ENCODE data around the gene ZBTB22. TPM values are rescaled to one million over a fixed set of nuclear protein-coding genes. Genes with fewer than 3 reads are reported as not detected.
"Not testable (repeated sequence)": the region's sequence is repeated elsewhere in the genome, so short reads cannot be mapped to it uniquely, and the experiment has no call there.

Gene ZBTB22, protein sequence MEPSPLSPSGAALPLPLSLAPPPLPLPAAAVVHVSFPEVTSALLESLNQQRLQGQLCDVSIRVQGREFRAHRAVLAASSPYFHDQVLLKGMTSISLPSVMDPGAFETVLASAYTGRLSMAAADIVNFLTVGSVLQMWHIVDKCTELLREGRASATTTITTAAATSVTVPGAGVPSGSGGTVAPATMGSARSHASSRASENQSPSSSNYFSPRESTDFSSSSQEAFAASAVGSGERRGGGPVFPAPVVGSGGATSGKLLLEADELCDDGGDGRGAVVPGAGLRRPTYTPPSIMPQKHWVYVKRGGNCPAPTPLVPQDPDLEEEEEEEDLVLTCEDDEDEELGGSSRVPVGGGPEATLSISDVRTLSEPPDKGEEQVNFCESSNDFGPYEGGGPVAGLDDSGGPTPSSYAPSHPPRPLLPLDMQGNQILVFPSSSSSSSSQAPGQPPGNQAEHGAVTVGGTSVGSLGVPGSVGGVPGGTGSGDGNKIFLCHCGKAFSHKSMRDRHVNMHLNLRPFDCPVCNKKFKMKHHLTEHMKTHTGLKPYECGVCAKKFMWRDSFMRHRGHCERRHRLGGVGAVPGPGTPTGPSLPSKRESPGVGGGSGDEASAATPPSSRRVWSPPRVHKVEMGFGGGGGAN
- 10 to 100 TPM; 21.5 to 30.4 (median 27.2) TPM for polyA plus RNA-seq (ENCODE audit: insufficient read length in 4 of 4)

DNA sequence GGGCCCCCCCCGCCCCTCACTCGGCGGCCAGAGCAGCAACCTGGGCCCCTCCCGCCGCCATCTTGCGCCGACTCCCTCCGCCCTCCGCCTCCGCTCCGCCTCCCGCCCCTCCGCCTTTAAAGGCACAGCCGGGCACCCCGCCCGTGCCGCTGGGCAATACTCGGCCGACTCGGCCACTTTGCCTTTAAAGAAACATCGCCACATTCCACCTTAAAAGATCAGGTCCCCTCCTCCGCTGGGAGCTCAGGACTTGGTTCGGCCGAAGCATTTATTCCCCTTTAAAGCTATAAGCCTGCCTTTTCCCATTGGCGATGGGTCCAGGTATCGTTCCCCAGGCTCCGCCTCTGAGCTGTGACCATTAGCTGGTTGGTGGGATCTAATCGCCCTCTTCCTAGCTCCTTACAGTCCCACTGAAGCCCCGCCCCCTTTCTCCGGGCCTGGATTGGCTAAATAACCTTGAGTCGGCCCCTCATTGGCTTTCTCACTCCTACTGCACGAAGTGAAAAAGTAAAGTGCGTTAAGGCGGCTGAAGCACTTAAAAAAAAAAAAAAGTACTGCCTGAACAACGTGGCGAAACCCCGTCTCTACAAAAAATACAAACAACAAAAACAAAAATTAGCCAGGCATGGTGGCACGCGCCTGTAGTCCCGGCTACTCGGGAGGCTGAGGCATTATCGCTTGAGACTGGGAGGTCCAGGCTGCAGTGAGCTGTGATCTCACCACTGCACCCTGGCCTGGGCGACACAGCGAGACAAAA is at the start of gene ZBTB22:
ZBTB22 (minus strand) TSS at position 76 of the 757 bp plus-strand sequence. CDS start 828 bp downstream, outside the sequence.
- DNase-seq (ENCODE audit: low read depth in 4 of 4, low spot score in 2 of 4): peak; percentile 98 to 100 (median 98)

DNA sequence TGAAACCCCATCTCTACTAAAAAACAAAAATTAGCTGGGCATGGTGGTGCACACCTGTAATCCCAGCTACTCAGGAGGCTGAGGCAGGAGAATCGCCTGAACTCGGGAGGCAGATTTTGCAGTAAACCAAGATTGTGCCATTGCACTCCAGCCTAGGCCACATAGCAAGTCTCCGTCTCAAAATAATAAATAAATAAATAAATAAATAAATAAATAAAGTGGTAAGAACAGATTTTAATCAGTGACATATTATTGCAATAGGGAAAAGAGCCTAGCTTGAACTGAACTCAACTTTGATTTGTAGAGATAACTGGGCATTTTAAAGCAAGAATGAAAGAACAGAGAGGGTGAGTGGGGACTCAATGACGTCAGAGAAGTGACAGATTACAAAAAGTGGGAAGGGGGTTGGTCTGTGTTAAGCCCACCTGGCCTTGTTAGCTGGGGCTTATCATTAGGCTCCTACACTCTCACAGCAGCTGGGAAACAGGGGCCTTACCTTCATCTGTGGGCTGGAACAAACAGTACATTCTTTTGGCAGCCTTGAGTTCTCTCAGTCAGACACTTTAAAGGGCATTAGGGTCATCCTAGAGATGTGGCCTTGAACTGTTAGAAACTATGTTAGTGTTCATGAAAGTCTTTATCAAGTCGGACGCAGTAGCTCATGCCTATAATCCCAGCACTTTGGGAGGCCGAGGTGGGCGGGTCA is 49.6 kb upstream of the ZBTB22 start:
- no peak for DNase-seq (ENCODE audit: low read depth in 4 of 4, low spot score in 2 of 4)

DNA sequence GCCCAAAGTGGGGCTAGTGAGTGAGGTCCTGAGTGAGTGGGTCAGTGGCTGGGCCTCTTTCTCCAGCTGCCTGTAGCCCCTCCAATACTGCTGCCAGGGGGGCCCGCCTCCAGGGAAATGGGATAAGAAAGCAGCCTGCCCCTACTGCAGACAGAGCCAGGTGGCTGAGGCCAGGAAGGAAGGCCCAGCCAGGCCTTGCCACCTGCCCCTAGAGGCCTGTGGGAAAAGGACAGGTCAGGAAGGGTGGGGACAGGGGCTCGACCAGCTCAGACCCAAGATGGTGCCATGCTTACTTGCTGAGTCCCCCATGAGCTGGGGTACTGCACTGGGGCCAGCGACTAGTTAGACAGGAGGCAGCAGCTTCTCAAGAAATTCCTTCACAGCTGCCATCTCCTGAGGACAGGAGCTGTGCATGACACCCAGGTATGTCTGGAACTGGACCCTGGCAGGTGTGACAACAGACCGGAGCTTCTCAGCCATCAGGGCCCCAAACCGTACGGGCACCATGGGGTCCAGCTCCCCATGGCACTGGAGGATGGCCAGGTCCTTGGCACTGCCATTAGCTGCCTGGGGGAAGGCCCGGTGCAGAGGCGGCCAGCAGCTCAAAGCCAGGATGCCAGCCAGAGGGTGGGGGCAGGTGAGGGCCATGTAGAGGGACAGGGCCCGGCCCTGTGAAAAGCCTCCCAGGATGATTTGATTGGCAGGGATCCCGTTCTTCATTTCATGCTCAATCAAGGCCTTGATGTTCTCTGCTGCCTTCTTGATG is 47.8 kb upstream of the ZBTB22 start:
- DNase-seq (ENCODE audit: low read depth in 4 of 4, low spot score in 2 of 4): not testable (repeated sequence)

DNA sequence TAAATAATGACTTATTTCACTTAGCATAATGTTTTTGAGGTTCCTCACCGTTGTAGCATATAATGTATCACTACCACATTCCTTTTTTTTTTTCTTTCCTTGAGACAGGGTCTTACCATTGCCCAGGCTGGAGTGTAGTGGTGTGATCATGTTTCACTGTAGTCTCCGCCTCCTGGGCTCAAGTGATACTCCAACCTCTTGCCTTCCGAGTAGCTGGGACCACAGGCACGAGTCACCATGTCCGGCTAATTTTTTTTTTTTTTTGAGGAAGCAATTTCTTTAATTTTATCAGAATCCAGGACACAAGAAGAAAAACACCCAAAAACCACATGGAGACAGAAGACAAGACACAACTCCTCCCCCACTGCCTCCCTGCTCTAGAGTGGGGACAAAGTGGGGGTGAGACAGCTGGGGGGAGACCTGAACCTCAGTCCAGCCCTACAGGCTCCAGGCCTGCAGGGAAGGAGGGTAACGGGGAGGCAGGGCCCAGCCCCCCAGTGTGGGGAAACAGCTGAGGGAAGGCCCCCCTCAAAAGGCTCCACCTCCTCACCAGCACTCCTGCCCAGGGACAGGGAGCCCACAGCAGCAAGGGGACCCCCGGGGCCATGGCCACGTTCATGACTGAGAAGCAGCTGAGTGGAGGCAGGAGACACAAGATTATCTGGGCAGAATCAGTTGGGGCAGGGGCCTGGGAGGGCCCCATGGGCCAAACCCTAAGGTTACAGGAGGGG is 47.1 kb upstream of the ZBTB22 start:
- peak in 2 of 4 donors; percentile 50 to 65 for DNase-seq (ENCODE audit: low read depth in 4 of 4, low spot score in 2 of 4)

DNA sequence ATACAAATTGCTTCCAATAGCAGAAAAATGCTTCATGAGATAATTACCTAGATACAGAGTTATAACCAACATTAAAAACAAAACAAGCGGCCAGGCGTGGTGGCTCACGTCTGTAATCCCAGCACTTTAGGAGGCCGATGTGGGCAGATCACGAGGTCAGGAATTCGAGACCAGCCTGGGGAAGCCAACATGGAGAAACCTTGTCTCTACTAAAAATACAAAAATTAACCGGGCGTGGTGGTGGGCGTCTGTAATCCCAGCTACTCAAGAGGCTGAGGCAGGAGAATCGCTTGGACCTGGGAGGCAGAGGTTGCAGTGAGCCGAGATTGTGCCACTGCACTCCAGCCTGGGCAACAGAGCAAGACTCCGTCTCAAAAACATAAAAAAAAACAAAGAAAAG is 45.9 kb upstream of the ZBTB22 start:
- DNase-seq (ENCODE audit: low read depth in 4 of 4, low spot score in 2 of 4): not testable (repeated sequence)

DNA sequence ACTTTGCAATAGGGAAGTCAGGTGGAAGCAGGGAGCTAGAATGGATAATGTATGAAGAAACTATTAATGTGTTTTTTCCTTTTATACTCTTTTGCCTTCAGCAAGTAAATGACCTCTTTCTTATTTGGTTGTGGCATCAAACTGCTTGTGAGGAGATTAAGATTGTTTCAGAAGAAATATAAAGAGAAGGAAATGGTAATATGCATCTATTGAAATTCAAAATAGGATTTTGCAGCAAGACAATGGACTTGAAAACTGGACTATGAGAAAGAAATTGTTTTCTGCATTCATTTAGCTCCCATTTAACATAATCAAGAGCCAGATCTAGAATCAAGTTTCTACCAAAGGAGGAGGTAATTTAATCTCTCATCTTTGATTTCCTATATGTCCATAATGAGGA is 41.8 kb upstream of the ZBTB22 start:
- DNase-seq (ENCODE audit: low read depth in 4 of 4, low spot score in 2 of 4): no peak

DNA sequence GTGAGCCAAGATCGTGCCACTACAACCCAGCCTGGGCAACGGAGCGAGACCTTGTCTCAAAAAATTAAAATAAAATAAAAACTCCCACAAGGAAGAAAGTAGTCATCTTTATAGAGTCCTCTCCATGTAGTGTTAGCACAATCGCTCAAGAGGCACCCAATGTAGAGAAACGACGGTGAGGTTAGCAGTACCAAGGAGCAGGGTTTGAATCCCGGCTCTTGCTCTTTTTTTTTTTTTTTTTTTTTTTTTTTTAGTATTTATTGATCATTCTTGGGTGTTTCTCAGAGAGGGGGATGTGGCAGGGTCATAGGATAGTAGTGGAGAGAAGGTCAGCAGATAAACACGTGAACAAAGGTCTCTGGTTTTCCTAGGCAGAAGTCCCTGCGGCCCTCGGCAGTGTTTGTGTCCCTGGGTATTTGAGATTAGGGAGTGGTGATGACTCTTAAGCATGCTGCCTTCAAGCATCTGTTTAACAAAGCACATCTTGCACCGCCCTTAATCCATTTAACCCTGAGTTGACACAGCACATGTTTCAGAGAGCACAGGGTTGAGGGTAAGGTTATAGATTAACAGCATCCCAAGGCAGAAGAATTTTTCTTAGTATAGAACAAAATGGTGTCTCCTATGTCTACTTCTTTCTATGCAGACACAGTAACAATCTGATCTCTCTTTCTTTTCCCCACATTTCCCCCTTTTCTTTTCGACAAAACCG is 39.8 kb upstream of the ZBTB22 start:
- DNase-seq (ENCODE audit: low read depth in 4 of 4, low spot score in 2 of 4): not testable (repeated sequence)

DNA sequence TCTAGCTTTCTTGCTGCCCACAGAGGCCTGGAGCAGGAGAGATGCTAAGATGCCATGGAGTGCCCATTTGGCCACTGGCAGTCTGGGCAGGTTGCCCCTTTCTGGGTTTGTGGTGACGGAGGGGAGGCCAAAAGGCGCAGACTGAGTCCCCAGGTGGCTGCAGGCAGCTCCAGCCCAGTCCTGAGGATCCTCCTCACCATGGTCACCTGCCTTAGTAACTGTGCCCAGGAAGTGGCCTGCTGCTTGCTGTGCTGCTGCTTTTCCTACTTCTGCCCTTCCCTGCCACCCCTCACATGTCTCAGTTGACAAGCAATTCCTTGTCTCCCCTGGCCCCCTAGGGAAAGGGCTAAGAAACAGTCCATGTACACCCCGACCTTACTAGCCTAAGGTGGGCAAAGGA is 38.8 kb upstream of the ZBTB22 start:
- no peak for DNase-seq (ENCODE audit: low read depth in 4 of 4, low spot score in 2 of 4)

DNA sequence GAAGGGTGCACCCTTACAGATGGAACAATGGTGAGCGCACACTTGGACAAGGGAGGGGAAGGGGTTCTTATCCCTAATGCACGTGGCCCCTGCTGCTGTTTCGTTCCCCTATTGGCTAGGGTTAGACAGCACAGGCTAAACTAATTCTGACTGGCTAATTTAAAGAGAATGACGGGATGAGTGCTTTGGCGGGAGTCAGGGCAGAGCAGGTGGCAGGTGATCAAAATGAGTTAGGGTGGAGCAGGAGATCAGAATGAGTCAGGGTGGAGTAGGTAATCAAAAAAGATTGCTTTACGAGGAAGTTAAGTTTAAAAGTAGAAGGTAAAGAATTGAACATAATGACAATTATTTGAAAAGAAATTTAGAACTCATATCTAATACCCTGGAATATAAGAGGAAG is 38.3 kb upstream of the ZBTB22 start:
- DNase-seq (ENCODE audit: low read depth in 4 of 4, low spot score in 2 of 4): not testable (repeated sequence)

DNA sequence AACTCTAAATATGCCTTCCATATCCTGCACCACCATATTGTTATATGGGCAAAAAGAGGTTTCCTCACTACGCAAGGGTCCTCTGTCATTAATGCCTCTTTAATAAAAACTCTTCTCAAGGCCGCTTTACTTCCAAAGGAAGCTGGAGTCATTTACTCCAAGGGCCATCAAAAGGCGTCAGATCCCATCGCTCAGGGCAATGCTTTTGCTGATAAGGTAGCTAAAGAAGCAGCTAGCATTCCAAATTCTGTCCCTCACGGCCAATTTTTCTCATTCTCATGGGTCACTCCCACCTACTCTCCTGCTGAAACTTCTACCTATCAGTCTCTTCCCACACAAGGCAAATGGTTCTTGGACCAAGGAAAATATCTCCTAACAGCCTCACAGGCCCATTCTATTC is 30.3 kb upstream of the ZBTB22 start:
- DNase-seq (ENCODE audit: low read depth in 4 of 4, low spot score in 2 of 4): no peak

DNA sequence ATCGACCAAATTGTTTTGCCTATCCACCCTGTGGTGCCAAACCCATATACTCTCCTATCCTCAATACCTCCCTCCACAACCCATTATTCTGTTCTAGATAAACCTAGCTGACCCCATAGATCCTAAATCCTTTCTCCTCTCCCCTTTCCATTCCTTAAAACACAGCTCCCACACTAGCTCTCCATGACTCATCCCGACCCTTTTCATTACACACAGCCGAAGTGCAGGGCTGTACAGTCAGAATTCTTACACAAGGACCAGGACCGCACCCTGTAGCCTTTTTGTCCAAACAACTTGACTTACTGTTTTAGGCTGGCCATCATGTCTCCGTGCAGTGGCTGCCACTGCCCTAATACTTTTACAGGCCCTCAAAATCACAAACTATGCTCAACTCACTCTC is 29.4 kb upstream of the ZBTB22 start:
- DNase-seq (ENCODE audit: low read depth in 4 of 4, low spot score in 2 of 4): not testable (repeated sequence)

DNA sequence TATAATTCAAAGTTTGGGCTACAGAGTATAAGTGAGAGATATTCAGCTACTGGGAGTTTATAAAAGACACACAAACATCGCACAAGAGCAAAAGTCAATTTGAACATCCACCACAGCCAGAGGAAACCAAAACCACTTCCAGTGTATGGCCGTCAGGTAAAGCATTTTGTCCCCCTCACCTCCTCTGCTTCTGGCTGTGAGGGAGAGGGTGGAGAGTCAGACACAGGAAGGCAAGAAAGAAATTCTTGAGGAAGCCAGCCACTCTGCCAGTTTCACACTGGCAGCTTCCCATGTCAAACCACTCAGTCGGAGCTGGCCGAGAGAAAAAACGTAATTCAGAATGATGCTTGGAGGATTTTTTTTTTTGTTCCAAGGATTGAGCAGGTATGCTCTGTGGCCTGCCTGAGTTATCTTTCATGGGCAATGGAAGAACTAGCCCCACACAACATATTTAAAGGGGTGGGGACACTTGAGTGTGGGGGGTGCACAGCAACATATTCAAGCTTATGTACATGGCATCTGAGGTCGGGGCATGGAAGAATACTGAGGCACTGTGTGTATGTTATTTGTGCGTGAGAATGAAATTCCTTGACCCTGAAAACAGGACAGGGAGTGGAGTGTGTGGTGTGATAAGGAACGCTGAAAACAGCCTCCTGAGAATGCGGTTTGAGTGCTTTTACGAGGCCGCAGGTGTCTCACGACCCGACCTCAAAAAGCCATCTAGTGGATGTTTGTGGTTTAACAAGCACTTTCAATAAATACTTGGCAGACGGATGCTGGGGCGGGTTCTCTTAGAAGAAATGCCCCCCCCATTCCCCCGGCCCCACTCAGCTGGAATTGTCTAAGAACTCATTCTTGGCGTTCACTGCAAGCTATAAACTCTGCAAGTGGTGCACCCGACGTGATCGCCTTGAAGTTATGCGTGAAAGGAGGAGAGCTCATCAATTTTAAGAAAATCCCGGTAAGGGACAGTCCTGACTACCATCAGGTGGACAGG is 27.5 kb upstream of the ZBTB22 start:
- DNase-seq (ENCODE audit: low read depth in 4 of 4, low spot score in 2 of 4): peak in 1 of 4 donors; percentile 49

DNA sequence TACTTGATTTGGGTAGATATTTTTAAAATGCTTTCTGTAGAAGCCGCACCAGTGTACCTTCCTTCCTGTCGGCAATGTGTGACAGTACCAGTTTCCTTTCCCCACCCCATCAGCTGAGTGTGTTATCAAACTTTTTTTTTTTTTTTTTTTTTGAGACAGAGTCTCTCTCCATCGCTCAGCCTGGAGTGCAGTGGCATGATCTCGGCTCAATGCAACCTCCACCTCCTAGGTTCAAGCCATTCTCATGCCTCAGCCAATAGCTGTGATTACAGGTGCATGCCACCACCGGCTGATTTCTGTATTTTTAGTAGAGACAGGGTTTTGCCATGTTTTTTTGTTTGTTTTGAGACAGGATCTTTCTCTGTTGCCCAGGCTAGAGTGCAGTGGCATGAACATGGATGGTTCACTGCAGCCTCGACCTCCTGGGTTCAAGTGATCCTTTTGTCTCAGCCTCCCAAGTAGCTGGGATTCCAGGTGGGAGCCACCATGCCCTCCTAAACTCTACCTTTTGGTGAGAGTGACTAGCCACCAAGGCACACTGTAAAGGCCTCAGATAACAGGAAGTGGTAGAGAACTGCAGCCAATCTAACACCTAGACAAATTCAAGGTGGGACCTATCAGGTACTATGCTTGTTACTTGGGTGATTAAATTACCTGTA is 26.5 kb upstream of the ZBTB22 start:
- no peak for DNase-seq (ENCODE audit: low read depth in 4 of 4, low spot score in 2 of 4)

DNA sequence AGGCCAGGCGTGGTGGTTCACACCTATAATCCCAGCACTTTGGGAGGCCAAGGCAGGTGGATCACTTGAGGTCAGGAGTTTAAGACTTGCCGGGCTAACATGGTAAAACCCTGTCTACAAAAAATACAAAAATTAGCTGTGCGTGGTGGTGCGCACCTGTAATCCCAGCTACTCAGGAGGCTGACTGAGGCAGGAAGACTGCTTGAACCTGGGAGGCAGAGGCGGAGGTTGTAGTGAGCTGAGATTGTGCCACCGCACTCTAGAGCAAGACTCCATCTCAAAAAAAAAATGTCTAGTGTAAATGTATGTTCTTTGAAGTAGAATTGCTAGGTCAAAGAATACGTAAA is 26.0 kb upstream of the ZBTB22 start:
- DNase-seq (ENCODE audit: low read depth in 4 of 4, low spot score in 2 of 4): not testable (repeated sequence)

DNA sequence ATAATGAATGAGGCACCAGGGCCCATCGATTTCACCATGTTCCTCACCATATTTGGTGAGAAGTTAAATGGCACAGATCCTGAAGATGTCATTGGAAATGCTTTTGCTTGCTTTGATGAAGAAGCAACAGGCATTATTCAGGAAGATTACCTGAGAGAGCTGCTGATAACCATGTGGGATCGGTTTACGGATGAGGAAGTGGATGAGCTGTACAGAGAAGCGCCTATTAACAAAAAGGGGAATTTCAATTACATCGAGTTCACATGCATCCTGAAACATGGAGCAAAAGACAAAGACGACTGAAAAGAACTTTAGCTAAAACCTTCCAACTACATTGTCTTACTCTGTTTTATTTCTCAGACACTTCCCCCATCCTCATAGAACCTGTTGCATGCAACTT is 21.6 kb upstream of the ZBTB22 start:
- DNase-seq (ENCODE audit: low read depth in 4 of 4, low spot score in 2 of 4): no peak

DNA sequence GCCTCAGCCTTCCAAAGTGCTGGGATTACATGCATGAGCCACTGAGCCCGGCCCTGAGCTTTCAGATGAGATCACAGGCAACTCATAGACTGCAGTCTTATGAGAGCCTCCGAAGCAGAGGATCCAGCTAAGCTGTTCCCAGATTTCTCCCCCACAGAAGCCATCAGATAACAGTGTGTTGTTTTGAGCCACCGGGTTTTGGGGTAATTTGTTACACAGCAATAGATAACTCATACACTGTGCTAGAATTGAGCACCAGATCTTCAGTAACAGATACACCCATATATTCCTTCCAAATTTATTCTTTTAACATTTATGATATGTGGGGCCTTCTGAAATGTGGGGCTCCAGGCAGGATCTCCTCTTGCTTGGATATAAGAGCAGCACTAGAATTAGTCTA is 19.0 kb upstream of the ZBTB22 start:
- DNase-seq (ENCODE audit: low read depth in 4 of 4, low spot score in 2 of 4): no peak

DNA sequence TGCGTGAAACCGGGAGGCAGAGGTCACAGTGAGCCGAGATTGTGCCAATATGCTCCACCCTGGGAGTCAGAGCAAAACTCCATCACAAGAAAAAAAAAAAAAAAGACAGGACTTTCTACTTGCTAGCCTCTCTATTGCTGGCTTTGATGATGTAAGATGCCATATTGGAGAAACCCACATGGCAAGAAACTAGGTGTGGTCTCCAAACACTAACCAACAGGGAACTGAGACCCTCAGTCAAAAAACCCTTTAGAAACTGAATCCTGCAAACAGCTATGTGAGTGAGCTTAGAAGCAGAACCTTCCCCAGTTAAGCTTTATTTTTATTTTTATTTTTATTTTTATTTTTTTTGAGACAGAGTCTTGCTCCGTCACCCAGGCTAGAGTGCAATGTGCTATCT is 18.4 kb upstream of the ZBTB22 start:
- DNase-seq (ENCODE audit: low read depth in 4 of 4, low spot score in 2 of 4): no peak

All from left renal cortex interstitium (tissue), 4 donors.